ENCODE measurements around the gene SMARCC1. TPM values are rescaled to one million over a fixed set of nuclear protein-coding genes. Genes with fewer than 3 reads are reported as not detected.

SMARCC1 gene
- total RNA-seq, 1 experiment from 2014 or later = 43.8 TPM

- no peak for DNase-seq (ENCODE audit: low read depth)
Observed at GRCh38 chr3:47588587-47588986, 193.1 kb downstream of the SMARCC1 start.

DNA sequence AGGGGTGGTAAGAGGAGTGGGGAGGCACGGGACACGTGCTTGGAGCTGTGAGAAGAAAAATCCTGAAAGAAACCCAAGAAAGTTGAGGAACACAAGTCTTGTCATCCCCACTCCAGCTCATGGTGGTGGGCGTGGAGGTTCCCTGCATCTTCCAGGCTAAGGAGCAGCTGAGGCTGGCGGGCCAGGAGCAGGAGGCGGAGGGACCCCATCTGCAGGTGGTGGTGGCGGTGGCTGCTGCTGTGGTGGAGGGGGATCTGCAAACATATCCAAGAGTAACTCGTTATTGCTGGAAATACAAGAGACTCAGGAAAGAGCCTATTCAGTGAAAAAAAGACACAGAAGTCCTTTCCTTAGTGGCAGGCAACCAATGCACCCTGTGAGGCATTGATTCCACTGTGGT, 193.6 kb downstream of the SMARCC1 start:
- no peak for DNase-seq (ENCODE audit: low read depth)

GRCh38 chr3:47586746-47587145, 194.9 kb downstream of the SMARCC1 start:
- DNase-seq (ENCODE audit: low read depth) = no peak

DNA sequence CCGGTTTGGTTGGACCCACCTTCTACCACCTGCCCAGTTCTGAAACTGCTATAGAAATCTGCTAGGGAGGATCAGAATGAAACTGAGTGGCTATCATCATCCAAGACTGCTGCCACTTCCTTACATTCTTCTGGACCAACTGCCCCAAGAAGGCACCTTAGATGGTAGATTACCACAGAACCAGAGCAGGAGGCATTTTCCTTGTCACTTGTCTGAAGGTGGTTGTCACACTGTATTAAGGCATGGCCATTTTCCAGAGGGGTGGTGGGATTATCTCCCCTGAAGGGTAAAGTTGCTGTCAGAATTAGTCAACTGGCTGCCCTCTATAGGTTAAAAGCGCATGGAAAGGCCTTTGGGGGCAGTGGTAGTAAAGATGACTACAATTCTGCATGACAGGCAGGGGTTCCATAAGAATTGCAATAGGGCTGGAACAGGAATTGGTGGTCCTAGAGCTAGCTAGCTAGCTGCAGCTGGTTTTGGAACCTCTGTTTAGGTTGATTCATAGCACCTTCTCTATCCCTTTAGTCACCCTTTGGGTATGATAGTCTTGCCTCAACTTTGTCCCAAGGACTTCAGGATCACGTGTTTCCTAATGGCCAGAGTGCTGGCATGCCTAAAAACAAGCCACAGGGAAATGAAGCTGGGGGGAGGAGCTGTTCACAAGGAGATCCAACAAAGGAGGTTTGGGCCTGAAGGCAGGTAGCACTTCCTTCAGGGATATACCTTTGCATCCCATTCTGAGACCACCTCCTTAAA, 198.2 kb downstream of the SMARCC1 start:
- no peak for DNase-seq (ENCODE audit: low read depth)

- no peak for DNase-seq (ENCODE audit: low read depth)
Observed at GRCh38 chr3:47581835-47582234, 199.9 kb downstream of the SMARCC1 start.

GRCh38 chr3:47581422-47581821, 200.3 kb downstream of the SMARCC1 start:
- DNase-seq (ENCODE audit: low read depth) = no peak

GRCh38 chr3:47580481-47580880, 201.2 kb downstream of the SMARCC1 start:
- DNase-seq (ENCODE audit: low read depth) = no peak

GRCh38 chr3:47579875-47580274, 201.8 kb downstream of the SMARCC1 start:
- no peak for DNase-seq (ENCODE audit: low read depth)

GRCh38 chr3:47578691-47579632, 202.7 kb downstream of the SMARCC1 start, which contains the start of gene CSPG5:
CSPG5 (minus strand) TSS chr3:47578865; CDS start chr3:47578693, 172 bp downstream.
- no peak for DNase-seq (ENCODE audit: low read depth)

DNA sequence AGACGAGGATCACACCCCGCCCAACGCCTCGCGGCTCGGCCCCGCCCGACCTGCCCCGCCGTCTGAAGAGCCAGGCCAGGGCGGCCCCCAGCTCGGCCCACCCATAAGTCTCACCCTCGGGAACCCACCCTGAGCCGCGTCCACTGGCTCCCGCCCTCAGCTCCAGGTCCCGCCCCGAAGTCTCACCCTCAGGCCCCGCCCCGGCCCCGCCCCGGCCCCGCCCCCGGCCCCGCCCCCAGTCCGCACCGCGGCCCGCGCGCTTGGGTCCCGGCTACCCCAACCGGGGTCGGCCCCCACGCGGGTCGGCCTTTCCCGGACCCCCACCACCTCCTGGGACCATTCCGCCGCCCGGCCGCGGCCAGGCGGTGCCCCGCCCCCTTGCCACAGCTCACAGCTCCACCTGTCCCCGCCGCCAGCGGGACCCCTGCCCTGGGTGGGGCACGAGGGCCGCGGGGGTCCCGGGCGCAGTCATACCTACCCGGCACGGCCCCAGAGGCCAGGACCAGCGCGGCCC, 203.5 kb downstream of the SMARCC1 start:
- DNase-seq (ENCODE audit: low read depth) = peak; percentile 37

- peak; percentile 19 for DNase-seq (ENCODE audit: low read depth)
Observed at GRCh38 chr3:47577583-47578118, 204.0 kb downstream of the SMARCC1 start.

GRCh38 chr3:47573190-47574172, 208.2 kb downstream of the SMARCC1 start:
- no peak for DNase-seq (ENCODE audit: low read depth)

DNA sequence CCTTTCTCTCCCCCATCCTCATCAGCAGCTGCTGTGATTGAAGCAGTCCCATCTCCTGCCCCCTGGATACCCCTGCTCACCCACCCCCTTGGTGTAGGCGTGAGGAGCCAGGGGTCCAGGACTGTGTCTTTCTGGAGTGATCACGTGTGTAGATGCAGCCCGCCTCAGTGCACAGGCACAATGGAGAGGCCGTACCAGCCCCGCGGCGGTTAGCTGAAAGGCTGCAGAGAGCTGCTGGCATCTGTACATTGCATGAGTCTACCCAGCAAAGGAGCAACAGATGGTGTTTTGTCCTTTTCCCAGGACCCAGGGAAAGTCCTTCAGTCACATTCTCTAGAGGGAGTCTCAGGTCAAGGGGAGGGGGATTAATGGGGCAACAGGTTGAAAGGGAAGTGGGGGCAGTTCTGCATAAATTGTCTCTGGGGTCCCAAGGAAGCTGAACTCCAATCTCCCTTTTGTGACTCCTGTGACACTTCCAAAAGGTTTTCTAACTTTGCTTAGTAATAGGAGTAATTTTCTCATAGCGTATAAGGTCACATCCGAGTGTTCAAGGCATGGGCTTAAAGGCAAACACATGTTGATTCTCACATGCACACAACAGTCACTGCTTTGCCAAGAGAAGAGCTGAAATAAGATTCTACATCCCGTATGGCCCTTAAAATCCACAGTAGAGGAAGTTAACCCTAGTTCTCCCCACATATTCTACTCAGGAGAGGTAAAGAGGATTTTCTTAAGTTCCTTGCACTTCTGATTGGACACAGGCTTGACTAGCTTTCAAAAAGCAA, 210.1 kb downstream of the SMARCC1 start:
- DNase-seq (ENCODE audit: low read depth) = no peak

- no peak for DNase-seq (ENCODE audit: low read depth)
Observed at GRCh38 chr3:47568901-47569300, 212.8 kb downstream of the SMARCC1 start.

GRCh38 chr3:47567149-47567548, 214.5 kb downstream of the SMARCC1 start:
- no peak for DNase-seq (ENCODE audit: low read depth)

- no peak for DNase-seq (ENCODE audit: low read depth)
Observed at GRCh38 chr3:47566667-47567066, 215.0 kb downstream of the SMARCC1 start.

DNA sequence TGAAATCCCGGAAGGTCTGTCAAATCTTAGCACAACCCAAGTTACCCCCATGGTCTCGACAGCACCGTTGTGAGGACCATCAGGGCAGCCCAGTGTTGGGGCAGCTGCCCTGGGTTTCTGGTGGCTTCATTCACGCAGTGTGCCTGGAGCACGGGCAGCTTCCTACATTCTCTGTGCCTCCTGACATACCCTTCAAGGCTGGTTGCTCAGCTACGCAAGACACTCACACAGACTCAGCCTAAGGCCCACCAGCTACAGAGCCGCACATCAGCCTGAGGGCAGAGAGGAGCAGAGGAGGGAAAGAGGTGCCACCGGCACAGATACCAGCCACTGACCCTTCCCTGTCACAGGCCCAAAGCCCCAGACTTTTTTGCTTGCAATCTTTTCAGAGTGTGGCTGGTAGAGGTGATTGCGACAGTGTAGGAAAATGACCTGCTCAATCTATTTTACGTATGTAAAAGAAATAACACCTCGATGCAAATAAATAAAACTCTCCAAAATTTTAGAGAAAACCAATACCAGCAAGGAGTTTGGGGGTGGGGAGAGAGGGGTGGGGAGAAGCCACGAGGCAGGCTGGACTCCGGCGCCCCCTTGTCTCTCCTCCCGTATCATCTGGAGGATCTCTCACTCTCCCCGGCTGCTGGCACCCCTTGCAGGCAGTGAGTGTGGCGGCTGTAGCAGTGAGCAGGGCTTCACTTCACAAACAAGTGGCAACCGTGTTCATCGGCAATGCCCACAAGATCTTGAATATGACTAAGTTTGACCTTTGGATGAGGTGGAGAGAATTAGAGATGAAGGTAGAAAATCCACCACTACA, 215.8 kb downstream of the SMARCC1 start:
- DNase-seq (ENCODE audit: low read depth) = no peak

DNA sequence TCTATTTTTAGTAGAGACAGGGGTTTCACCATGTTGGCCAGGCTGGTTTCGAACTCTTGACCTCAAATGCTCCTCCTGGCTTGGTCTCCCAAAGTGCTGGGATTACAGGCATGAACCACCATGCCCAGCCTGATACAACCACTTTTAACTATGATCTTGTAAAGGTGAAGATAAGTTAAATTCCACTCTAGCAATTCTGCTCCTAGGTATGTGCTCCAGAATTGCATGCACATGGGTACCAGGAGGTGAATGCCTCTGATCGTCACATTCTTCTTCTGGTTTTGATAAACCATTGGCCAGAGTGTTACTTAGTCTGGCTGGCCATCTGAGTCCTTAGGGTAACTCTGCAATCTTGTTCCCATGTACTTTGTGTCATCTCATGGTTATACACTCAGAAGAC, 225.3 kb downstream of the SMARCC1 start:
- no peak for DNase-seq (ENCODE audit: low read depth)

- no peak for DNase-seq (ENCODE audit: low read depth)
Observed at GRCh38 chr3:47554335-47554734, 227.4 kb downstream of the SMARCC1 start.
